Suppressor macrophage treated with lipopolysaccharide for 4 hours (primary cell): ENCODE results near the gene OPCML.

ENCODE experiments used
- DNase-seq: peaks from one replicate; pipeline ENCODE4 v3.0.0-alpha.2; 2020

OPCML gene

GRCh38 chr11:132772703-132773545 lies 759.4 kb downstream of the OPCML start:
- no peak for DNase-seq

DNA sequence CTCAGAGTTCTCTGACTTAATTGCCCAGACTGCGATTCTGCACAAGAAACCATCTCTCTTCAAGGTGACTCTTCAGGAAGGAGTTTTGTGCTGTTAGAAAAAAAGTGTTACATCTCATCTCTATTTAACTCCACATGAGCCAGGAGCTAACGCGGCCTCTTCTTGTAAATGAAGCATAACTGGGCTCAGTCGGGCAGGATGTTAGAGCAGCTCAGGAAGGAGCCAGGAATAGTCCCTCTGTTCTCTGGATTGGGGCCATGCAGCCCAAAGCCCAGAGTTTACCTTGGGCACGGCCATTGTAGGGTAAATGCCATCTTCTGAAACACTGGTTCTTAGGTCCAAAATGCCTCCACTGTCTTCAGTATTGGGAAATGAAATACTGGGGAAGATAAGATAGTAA lies 760.6 kb downstream of the OPCML start:
- no peak for DNase-seq

GRCh38 chr11:132770829-132771530 lies 761.3 kb downstream of the OPCML start:
- DNase-seq: no peak

- DNase-seq: no peak
Observed at GRCh38 chr11:132763503-132763902, 768.8 kb downstream of the OPCML start.

DNA sequence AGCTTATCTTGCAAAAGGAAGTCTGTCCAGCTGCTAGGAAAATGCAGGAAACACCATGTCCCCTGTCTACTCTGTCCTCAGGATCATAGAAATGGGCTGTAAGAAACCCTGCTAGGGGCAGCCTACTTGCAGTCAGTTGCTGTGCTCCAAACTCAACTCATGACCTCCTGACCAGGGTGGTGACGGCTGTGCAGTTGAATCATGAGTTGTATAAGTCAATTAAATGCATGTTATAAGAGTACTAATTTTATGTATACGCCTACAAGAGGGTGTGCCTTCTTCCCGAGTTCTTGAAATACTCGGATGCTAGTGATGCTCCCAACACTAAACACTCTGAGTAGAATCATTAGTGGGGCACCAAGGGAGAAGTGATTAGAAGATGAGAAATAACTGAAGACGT lies 776.4 kb downstream of the OPCML start:
- DNase-seq: no peak

GRCh38 chr11:132751516-132752250 lies 780.6 kb downstream of the OPCML start:
- no peak for DNase-seq

GRCh38 chr11:132746305-132746704 lies 786.0 kb downstream of the OPCML start:
- DNase-seq: no peak

GRCh38 chr11:132745306-132745705 lies 787.0 kb downstream of the OPCML start:
- DNase-seq: no peak

DNA sequence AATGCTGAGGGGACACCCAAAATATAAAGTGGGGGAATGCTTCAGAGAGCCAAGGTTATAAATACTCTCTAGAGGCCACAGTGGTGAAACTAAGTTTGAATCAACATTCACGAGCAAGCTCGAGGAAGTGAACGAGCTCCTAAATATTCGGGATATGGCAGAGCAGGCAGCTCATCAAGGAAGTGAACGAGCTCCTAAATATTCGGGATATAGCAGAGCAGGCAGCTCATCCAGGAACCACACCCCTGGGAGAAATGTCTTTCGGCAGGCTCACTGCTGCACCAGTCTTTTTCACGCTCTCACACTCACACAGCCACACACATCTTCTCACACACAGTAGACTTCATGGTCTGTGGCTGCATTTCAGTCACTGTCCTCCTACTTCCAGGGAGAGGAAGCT lies 787.5 kb downstream of the OPCML start:
- DNase-seq: no peak

DNA sequence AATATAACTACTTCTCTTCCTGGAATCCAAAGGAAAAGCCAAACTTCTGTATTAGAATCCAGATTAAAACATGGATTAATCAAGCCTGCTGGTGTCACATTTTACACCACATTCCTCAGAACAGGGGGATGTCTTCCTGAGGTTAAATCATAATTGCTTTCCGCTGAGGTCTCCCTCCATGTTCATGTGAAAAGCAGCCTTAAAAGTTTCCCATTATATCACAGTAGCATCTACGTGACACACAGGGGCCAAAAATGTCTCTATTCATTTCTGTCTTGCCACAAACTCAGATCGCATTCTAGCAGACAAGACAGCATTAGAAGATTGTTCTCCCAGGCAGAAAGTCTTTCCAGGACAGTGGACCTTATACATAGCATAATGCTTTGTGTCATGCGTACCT lies 788.7 kb downstream of the OPCML start:
- DNase-seq: no peak

- DNase-seq: peak; percentile 0
Observed at GRCh38 chr11:132742929-132743328, 789.4 kb downstream of the OPCML start.

DNA sequence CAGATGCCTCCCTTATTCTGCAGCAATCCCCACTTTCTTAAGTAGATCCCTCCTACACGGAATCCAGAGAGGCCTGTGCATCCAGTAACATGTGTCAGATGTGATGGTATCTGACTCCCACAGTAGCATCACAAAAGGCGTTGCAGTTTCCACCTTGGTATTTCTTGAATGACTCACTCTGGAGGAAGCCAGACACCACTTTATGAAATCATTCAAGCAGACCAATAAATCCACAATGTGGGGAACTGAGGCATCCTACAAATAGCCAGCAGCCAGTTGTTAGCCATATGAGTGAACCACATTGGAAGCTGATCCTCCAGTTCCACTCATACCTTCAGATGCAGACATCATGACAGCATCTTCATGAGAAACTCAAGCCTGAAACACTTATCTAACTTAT lies 798.1 kb downstream of the OPCML start:
- no peak for DNase-seq

DNA sequence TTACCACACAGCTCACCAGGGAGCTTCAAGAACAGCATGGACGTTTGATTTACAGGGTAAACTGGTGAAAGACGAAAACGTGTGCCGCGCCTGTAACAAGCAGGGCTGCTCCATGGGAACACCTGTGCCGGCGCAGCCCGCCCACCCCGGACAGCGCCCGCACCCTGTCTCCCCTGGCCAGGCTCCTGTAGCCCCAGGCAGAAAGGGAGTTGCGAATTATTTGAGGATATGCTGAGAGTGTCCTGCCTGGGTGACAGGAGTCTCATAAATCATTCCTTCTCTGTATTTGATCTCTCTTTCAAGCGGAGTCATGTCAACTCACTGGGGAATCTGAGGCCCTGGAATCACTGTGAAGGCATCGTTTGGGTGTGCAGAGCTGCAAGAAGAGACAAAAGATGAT lies 804.3 kb downstream of the OPCML start:
- no peak for DNase-seq

GRCh38 chr11:132721526-132721925 lies 810.8 kb downstream of the OPCML start:
- no peak for DNase-seq

DNA sequence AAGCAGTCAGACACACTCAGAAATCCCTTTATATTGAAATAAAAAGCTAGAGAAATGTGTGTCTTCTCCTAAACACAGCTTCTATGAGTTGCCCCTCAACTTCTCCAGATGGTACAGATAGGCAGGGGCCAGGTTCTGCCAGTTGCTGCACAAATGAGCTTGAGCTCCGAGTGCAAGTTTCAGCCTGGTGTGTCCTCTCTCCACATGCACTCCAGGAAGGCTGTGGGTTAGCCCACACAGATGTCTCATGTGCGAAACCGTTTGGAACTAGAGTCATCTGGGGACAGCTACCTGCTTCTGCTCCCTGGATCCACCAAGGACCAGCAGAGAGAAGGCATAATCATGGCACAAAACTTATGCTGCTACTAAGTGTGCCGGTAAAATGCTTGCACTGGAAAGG lies 812.6 kb downstream of the OPCML start:
- DNase-seq: no peak

DNA sequence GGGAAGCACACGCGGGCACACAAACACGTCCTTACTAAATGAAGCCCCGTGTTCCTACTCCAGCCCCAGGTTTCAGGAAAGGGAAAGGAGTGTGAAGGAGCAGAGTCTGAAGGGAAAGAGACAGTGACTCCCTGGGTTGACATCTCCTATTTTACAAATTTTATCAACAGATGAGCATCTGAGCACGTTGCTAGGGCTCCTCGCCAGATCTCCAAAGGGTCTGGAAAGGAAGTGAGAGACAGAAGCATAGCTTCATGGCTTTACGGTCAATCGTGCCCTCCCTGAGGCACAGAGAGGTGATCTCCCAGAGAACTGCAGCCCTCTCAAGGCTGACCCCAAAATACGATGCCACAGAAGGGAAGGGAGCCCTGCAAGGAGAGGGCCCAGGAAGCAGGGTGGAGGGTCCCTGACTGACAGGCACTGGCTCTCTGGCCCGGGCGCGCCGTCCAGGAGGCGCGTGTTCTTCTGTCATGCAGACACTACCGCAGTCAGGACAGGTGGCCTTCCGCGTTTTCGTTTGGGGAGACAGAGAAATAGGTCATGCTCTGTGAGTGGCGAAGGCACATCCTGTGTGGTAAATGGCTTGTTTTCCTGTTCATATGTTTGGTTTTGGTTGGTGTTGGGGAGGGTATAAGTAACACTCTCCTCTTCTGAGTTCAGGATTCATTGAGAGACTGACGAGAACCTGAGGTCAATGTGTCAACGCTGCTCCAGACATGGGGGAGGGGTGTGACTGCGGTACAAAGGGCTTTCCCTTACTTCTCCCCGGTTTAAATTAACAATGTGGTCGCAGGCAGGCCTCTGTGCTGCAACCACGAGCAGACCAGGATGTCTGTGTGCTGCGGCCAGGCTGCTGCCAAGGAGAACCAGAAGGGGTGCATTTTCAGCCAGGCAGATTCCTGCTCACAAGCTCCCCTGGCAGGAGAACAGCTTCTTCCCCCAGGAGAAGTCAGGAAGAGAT lies 813.3 kb downstream of the OPCML start:
- no peak for DNase-seq

- DNase-seq: no peak
Observed at GRCh38 chr11:132717824-132718223, 814.5 kb downstream of the OPCML start.

- DNase-seq: no peak
Observed at GRCh38 chr11:132716037-132716436, 816.3 kb downstream of the OPCML start.

GRCh38 chr11:132714859-132715440 lies 817.4 kb downstream of the OPCML start:
- no peak for DNase-seq

DNA sequence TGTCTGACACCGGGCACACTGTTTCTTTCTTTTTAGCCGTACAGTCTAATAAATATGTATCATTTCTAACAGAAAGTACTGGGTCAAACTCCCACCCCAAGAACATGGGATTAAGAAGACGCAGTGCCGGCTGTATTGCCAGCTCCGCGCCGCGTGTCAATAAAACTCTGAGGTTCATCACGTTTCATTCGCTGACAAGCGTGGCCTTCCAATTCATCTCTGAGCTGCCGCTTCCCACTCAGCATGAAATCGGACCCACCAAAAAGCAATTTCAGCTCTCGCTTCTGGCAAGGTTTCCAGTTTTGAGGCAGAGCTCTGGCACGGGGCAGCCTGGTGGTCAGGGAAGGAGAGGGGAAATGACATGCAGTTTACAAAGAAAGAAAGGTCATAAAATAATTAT lies 819.8 kb downstream of the OPCML start:
- no peak for DNase-seq

GRCh38 chr11:132704781-132705375 lies 827.4 kb downstream of the OPCML start:
- DNase-seq: no peak

- DNase-seq: no peak
Observed at GRCh38 chr11:132692891-132693290, 839.4 kb downstream of the OPCML start.
